ENCODE results near the gene AGTPBP1. TPM values are rescaled to one million over a fixed set of nuclear protein-coding genes. Genes with fewer than 3 reads are reported as not detected.

Gene AGTPBP1, protein sequence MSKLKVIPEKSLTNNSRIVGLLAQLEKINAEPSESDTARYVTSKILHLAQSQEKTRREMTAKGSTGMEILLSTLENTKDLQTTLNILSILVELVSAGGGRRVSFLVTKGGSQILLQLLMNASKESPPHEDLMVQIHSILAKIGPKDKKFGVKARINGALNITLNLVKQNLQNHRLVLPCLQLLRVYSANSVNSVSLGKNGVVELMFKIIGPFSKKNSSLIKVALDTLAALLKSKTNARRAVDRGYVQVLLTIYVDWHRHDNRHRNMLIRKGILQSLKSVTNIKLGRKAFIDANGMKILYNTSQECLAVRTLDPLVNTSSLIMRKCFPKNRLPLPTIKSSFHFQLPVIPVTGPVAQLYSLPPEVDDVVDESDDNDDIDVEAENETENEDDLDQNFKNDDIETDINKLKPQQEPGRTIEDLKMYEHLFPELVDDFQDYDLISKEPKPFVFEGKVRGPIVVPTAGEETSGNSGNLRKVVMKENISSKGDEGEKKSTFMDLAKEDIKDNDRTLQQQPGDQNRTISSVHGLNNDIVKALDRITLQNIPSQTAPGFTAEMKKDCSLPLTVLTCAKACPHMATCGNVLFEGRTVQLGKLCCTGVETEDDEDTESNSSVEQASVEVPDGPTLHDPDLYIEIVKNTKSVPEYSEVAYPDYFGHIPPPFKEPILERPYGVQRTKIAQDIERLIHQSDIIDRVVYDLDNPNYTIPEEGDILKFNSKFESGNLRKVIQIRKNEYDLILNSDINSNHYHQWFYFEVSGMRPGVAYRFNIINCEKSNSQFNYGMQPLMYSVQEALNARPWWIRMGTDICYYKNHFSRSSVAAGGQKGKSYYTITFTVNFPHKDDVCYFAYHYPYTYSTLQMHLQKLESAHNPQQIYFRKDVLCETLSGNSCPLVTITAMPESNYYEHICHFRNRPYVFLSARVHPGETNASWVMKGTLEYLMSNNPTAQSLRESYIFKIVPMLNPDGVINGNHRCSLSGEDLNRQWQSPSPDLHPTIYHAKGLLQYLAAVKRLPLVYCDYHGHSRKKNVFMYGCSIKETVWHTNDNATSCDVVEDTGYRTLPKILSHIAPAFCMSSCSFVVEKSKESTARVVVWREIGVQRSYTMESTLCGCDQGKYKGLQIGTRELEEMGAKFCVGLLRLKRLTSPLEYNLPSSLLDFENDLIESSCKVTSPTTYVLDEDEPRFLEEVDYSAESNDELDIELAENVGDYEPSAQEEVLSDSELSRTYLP
- total RNA-seq: 7.9 and 10.0 TPM in 2 replicates

DNA sequence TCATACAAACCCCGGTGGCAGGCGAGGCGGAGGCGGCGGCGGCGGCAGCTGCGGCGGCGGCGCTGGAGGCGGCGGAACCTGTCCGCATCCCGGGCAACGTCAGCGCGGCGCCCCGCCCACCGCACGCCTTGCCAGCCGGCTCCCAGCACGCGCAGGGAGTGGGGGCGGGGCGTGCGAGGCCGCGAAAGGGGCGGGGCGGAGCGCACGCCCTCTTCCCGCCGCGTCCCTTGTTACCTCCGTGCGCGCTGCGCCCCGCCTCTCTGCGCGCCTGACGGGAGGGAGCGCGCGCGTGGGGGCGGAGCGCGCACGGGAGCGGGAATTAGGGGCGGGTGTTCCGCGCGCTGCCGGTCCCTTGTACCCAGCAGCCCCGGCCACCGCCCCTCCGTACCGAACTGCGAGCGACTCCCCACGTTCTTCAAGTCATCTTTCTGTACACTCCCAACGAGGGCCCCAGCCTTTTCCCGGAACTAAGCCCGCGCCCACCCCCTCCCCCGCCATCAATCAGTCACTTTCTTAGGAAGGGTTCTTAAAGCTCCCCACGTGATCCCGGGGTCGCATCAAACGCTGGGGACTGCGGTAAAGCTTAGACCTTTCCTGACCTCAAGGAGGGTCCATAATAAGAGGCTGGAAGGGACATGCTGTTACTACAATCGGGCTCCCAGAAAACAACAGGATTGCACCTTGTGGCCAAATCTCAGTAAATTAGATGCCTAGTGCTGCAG, at the start of gene AGTPBP1:
Gene AGTPBP1 (minus strand): TSS at position 80 of the 722 bp plus-strand sequence. CDS start 29,421 bp downstream, outside the sequence.

Other genes with a start within 250 kb of the AGTPBP1 start
- gene NAA35, start 199.2 kb upstream of the AGTPBP1 start, total RNA-seq: 11.0 and 11.6 TPM in 2 replicates

Data from pericardium fibroblast (primary cell).